Hypothalamus (tissue), 51 donors: ENCODE data around the gene MTX1.
A peak's percentile ranks its signal among the peaks of the same experiment; 100 is the strongest.
"Not testable (repeated sequence)": the region's sequence is repeated elsewhere in the genome, so short reads cannot be mapped to it uniquely, and the experiment has no call there.

Experiments
- DNase-seq, 51 donors: peaks; one replicate each; lab custom pipeline; 2025; lab: John Stamatoyannopoulos, UW

Gene MTX1

GRCh38 chr1:155231302-155231701 is 22.8 kb downstream of the MTX1 start:
- not testable (repeated sequence) for DNase-seq

GRCh38 chr1:155232001-155232978 is 23.8 kb downstream of the MTX1 start:
- DNase-seq: peak in 30 of 51 donors; percentile 2 to 70 (median 40)

- not testable (repeated sequence) for DNase-seq
These were observed 25.0 kb downstream of the MTX1 start for GRCh38 chr1:155233502-155233901.

GRCh38 chr1:155235375-155235774 is 26.9 kb downstream of the MTX1 start:
- DNase-seq: not testable (repeated sequence)

GRCh38 chr1:155236451-155236850 is 28.0 kb downstream of the MTX1 start:
- DNase-seq: no peak

- peak in 45 of 51 donors; percentile 10 to 88 (median 64) for DNase-seq
These were observed 32.7 kb downstream of the MTX1 start for GRCh38 chr1:155241069-155241679.

GRCh38 chr1:155241841-155242264 is 33.4 kb downstream of the MTX1 start:
- DNase-seq: no peak

- DNase-seq: no peak
These were observed 34.4 kb downstream of the MTX1 start for GRCh38 chr1:155242805-155243358.

- DNase-seq: peak; percentile 36 to 99 (median 96)
These were observed 36.1 kb downstream of the MTX1 start for GRCh38 chr1:155244368-155245162.

- no peak for DNase-seq
These were observed 36.6 kb downstream of the MTX1 start for GRCh38 chr1:155245163-155245524.

GRCh38 chr1:155246796-155247195 is 38.3 kb downstream of the MTX1 start:
- DNase-seq: not testable (repeated sequence)

- DNase-seq: no peak
These were observed 39.4 kb downstream of the MTX1 start for GRCh38 chr1:155247667-155248553.

- no peak for DNase-seq
These were observed 41.7 kb downstream of the MTX1 start for GRCh38 chr1:155250246-155250632.

- DNase-seq: peak; percentile 30 to 93 (median 82)
These were observed 42.3 kb downstream of the MTX1 start for GRCh38 chr1:155250633-155251449.

GRCh38 chr1:155251566-155251965 is 43.1 kb downstream of the MTX1 start:
- no peak for DNase-seq

- DNase-seq: no peak
These were observed 44.7 kb downstream of the MTX1 start for GRCh38 chr1:155253208-155253607.

GRCh38 chr1:155253797-155254196 is 45.3 kb downstream of the MTX1 start:
- DNase-seq: peak in 1 of 51 donors; percentile 32

- peak in 7 of 51 donors; percentile 4 to 51 (median 22) for DNase-seq
These were observed 45.8 kb downstream of the MTX1 start for GRCh38 chr1:155254228-155254713.
